ELF-1 (cell line): ENCODE data around the gene EPS8L3.
"Not testable (repeated sequence)": the region's sequence is repeated elsewhere in the genome, so short reads cannot be mapped to it uniquely, and the experiment has no call there.

Experiments
- DNase-seq: peaks from one replicate; pipeline ENCODE4 v3.0.0-alpha.2; 2016; ENCODE audit warnings: low read depth, low spot score

The EPS8L3 gene

GRCh38 chr1:109763646-109764415 is at the start of gene EPS8L3:
Gene EPS8L3, minus strand, starts transcription at chr1:109763923. Its CDS starts 2,174 bp downstream, at chr1:109761749.
- DNase-seq = no peak

- DNase-seq = no peak
Observed at GRCh38 chr1:109812691-109813393, 49.1 kb upstream of the EPS8L3 start.

GRCh38 chr1:109808703-109809102 is 45.0 kb upstream of the EPS8L3 start:
- no peak for DNase-seq

DNA sequence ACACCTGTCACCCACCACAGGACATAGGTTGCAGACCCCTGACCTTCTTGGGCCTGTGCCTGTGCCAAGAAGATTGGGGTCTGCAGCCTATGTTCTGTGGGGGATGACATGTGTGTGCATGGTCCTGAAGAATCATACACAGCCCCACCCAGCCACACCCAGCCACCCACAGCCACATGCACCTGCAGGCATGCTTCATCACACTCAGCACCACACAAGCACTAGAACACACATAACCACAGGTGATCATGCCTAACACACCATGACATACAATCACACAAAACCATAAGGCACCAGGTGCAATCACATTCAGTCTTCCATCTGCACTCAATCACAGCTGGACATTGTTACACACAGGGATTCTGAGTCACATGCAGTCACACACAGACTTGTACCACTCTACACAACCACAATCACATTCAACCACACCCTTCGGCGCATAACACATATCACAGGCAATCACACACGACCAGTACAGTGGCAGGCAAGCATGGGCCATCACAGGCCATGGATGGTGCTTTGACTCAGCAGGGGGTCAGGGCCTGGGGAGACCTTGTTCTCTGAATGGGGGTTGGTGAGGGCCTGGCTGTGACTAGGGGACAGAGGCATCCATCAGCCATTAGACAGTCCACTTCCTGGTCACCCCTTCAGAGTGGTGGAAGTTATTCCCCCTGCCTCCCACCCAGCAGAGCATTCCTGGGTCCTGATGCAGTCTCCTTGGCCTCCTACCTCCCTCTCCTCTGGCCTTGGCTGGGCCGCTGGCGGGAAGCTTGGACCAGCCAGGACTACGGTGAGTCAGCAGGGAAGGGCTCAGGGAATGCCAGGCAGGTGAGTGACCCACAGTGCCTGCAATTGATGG is 44.3 kb upstream of the EPS8L3 start:
- DNase-seq = no peak

DNA sequence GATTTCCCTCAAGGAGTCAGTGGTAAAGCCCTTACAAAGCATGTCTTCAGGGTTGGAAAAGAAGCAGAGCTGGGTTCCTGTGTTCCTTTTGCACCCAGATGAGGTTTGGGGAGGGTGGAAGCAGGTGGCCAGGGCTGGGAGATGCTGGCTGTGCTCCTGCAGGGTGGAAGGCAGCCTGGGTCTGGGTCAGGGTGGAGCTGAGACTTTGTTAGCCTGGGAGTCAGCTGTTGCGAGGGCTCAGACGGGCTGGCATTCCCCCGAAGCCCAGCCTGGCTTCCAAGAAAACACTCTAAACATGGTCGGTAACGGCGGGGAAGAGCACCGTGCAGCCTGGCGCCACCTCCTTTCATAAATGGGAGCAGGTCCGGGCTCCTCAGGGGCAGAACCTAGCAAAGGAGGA is 43.7 kb upstream of the EPS8L3 start:
- no peak for DNase-seq

DNA sequence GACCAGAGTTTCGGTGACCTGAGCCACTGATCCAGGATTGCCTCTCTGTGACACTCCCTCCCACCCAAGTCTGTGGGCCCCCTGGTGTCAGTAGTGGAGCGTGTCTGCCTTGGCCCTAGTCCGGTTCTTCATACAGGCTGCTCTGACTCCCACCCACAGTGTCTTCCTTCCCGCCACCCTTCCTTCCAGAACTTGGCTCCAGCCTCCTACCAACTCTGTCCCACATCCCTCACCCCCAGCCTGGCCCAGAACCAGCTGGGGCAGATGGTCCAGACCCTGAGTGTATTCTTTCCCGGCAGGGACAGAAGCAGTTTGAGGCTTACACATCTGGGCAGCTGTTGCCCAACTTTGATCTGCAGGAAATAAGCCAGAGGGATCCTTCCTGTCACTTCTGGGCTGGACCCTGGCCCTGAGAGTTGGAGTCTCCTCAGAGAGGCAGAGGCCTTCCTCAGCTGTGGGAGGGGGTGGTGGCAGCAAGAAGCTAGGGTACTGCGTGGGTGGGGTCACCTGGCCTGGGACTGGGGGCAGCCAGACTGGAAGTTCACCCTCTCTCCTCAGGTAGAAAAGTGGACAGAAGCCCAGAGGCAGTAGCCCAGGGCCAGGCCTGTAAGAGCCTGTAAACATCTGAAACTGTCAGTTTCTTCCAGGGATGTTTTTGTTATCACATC is 43.1 kb upstream of the EPS8L3 start:
- DNase-seq = no peak

- DNase-seq = no peak
Observed at GRCh38 chr1:109805486-109806165, 41.9 kb upstream of the EPS8L3 start.

DNA sequence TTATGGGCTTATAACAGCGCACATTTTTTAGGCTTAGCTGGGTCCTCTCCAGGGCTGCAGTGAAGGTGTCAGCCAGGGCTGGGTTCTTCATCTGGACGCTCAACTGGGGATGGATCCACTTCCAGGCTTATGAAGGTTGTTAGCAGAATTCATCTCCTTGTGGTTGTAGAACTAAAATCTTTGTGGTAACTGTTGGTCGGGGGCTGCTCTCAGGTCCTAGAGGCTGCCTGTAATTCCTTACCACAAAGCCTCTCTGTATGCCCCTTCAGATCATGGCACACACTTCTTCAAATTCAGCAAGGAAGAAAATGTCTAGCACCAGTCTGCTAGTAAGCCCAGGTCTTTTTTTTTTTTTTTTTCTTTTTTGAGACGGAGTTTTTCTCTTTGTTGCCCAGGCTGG is 40.9 kb upstream of the EPS8L3 start:
- DNase-seq = no peak

- DNase-seq = no peak
Observed at GRCh38 chr1:109803901-109804331, 40.2 kb upstream of the EPS8L3 start.

DNA sequence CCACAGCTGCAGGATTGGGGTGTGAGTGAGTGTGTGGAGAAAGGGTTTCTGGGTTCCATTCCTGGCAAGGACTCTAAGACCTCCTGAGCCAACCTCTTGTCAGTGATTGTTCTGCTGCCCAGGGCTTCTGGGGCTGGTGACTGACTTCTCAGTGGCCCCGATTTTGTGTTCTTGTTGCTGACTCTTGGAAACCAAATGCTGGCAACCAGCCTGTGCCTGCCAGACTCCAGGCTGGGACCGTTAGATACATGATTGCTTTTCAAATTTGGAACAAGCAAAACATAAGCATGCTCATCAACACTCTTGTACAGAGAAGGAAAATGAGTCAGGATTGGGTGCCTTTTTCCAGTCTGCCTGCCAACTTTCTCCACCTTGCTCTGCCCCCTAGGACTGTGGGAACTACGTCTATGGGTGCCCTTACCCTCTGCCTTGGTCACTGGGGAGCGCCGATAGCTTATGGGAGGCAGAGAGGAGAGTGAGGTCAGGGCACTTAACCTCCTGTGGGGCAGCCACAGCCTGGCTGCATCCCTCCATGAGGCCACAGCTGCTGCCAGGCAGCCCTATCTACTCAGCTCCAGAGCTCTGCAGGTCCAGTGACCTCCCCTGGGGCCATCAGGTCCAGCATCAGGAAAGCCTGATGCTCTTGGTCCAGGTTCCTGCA is 39.3 kb upstream of the EPS8L3 start:
- DNase-seq = no peak

DNA sequence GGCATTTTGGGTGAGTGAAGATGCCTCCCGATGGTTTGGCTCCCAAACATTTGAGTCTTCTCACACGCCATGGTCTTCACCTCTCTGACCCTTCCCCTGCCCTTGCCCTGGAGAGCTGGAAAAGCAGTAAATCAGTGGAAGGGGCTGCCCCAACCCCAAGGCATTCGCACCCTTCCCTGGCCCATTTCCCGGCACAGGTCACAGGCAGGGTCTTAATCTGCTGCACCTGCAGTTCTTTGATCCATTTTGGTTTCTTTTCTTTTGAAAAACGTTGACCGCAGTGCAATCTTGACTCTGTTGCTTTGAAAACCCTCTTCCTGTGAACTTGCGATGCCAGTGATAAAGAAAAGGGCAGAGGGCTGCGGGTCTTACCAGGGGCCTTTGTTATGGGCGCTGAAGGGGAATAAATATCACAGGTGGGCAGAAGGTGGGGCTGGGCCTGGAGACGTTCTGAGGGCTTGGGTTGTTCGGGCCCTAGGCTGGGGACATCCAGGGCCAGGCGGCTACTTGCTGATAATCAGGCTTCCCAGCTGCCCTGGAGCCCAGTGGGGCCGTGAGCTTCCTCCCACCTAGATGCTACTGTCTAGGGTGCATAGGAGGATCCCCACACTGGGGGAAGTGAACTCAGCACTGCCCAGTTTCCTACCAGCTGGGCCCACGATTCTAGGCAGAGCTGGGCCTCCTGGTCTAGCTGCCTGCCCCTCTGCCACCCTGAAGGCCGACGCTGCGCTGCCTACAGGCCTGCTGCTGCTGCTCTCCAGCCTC is 38.6 kb upstream of the EPS8L3 start:
- no peak for DNase-seq

- DNase-seq = no peak
Observed at GRCh38 chr1:109801791-109802135, 38.0 kb upstream of the EPS8L3 start.

DNA sequence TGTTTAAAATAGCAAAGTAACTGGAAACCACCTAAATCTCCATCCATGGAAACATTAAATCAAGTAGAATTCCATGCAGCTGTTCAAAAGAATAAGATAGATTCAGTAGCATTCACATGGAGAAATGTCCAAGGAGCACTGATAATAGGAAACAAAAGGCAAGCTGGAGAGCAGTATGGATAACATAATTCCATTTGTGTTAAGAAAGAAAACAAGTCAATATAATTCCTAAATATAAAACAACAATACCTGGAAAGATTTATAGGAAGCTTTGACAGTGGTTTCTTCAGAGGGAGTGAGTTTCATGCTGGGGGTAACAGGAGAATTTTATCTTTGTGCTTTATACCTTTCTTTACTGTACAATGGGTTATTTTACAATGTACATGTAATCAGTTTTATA is 36.6 kb upstream of the EPS8L3 start:
- no peak for DNase-seq

GRCh38 chr1:109799445-109799844 is 35.7 kb upstream of the EPS8L3 start:
- no peak for DNase-seq

GRCh38 chr1:109797303-109797595 is 33.5 kb upstream of the EPS8L3 start:
- DNase-seq = not testable (repeated sequence)

DNA sequence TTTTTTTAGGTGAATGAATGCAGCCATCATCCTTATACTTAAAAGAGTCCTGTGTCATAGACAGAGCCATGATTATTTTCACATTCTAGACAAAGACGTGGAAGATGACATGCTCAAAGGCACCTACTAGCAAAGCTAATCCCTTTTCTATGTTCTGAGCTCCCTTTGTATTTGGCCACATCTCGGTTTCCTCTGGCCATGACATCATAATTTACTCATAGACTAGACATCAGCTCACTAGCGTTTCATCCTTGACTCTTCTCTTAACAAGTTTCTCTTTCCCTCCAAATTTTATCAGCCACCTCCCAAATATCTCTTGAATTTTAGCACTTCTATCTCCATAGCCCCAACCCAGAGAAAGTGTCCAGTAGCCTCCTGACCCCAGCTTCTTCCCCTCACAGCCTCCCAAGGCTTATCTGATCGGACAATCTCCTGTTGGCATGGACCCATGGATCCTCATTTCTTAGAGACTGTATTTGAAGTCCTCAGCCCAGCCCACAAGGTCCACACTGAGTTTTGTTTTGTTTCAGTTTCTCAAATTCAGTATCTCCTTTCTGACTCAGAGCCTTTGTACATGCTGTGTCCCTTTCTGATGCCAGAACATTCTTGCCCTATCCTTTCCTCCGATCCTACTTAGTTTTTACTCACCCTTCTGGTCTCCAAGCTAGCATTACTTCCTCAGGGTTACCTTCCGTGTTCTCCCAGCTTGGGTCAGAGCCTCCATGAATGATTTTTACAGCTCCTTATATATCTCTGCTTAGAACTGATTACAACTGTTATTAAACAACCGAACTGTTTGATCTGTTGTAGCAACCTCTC is 33.0 kb upstream of the EPS8L3 start:
- no peak for DNase-seq

DNA sequence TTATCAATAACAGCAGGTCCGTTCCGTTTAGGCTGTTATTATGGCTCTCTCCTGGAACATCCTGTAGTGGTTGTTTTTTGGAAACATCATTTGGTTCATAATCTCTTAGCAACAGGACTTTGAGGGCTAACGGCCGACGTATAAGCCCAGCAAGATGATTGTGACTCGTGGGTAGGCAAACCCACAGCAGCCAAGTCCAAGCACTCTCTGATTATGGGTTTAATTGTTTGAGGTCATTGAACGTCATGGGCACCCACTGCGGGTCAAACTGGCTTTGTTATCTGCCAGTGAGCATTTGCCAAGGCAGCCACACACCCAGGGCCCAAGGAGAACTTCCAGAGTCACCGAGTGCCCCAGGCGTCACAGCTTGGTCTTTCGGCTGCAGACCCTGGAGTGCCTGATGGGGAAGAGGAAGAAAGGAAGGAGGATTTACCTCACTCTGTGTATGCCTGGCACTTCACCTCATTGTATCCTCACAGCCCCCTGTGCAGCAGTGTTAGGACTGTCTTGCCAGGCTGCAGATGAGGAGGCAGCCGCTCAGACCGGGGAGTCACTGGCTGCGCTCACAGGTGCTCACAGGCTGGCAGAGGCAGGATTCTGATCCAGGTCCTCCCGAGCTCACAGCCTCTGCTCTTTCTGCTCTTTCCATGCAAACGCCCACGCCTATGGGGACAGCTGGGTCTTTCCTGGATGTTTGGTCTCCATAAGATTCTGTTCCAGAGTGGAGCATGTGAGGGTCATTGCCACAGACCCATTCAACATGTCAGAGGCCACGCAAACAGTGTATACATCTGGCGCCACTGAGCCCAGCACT is 30.8 kb upstream of the EPS8L3 start:
- no peak for DNase-seq
